A549 (cell line): ENCODE results near the gene SOCS7. TPM values are rescaled to one million over a fixed set of nuclear protein-coding genes. Genes with fewer than 3 reads are reported as not detected.

Experiments used
- ATAC-seq, 2 experiments: fragments of 200-7000 bp in 1 of 2; fragments of >200 bp in 1 of 2; cut with Nextera tagmentation in 1 of 2; cut with Tn5 transposase in 1 of 2; 3 replicates each; pipeline versions ENCODE4 v1.8.0 to v1.9.1; 2018 to 2020; ENCODE audit warnings: mild to moderate bottlenecking in 1 of 2, moderate library complexity in 1 of 2
- CTCF ChIA-PET: fragments of 300-600 bp; sonication (Branson Sonifier 250); formaldehyde crosslinking; extraction: SDS; loops from one replicate; lab custom pipeline; 2021; ENCODE audit warnings: antibody characterized with exemption, inconsistent platforms; lab: Yijun Ruan, JAX
- POLR2A ChIA-PET: fragments of 350-600 bp; formaldehyde crosslinking; extraction: SDS; loops from one replicate; lab custom pipeline; 2021; ENCODE audit warnings: antibody characterized with exemption, inconsistent platforms; lab: Yijun Ruan, JAX
- DNase-seq, 2 experiments: peaks; one replicate each; pipeline versions ENCODE4 v3.0.0 to v3.0.0-alpha.2; 2011 to 2016; ENCODE audit warnings: low read depth in 1 of 2, low spot score in 1 of 2
- FAIRE-seq: peaks from 2 replicates; lab custom pipeline; 2011; peaks lifted over from hg19 to GRCh38; lab: Jason Lieb, UNC
- H3K27ac ChIP-seq, 2 experiments: fragments of >200 bp; sonication (Bioruptor Twin); formaldehyde crosslinking; 3 replicates each; pipeline ENCODE4 v1.5.1; 2016 to 2017
- H3K4me1 ChIP-seq: fragments of >200 bp; sonication (Bioruptor Twin); formaldehyde crosslinking; 3 replicates; pipeline ENCODE4 v1.6.1; 2016
- H3K4me2 ChIP-seq: fragments of >200 bp; sonication (Bioruptor Twin); formaldehyde crosslinking; 3 replicates; pipeline ENCODE4 v1.6.1; 2016
- H3K4me3 ChIP-seq: fragments of >200 bp; sonication (Bioruptor Twin); formaldehyde crosslinking; 3 replicates; pipeline ENCODE4 v1.5.1; 2016
- H3K9me3 ChIP-seq: fragments of >200 bp; sonication (Bioruptor Twin); formaldehyde crosslinking; 3 replicates; pipeline ENCODE4 v1.6.1; 2016
- BHLHE40 ChIP-seq: IDR thresholded peaks from 2 replicates; pipeline ENCODE4 v1.6.1; 2012; ENCODE audit warnings: low read depth, low read length, inconsistent platforms
- CEBPB ChIP-seq, 2 experiments: fragments of >200 bp in 1 of 2; sonication (Bioruptor Twin) in 1 of 2; formaldehyde crosslinking in 1 of 2; IDR thresholded peaks; 2 replicates each; pipeline ENCODE4 v1.6.1; 2012 to 2016
- CHD2 ChIP-seq: fragments of 150-350 bp; IDR thresholded peaks from 2 replicates; pipeline ENCODE4 v1.6.1; 2014; ENCODE audit warnings: low read length; ENCODE audit not compliant: partially characterized antibody
- FOSL2 ChIP-seq, 2 experiments: fragments of 450-650 bp in 1 of 2; fragments of >200 bp in 1 of 2; sonication (Bioruptor Twin) in 1 of 2; formaldehyde crosslinking; IDR thresholded peaks; 2 replicates each; pipeline versions ENCODE4 v1.5.0 to v1.6.1; 2016 to 2020; ENCODE audit warnings: mild to moderate bottlenecking in 1 of 2, moderate library complexity in 1 of 2
- GATA3 ChIP-seq: IDR thresholded peaks from 2 replicates; pipeline ENCODE4 v1.6.1; 2012; ENCODE audit warnings: borderline replicate concordance
- HDAC2 ChIP-seq: fragments of 200-600 bp; sonication (generic); IDR thresholded peaks from 2 replicates; pipeline ENCODE4 v1.6.1; 2016
- HES2 ChIP-seq: fragments of >200 bp; sonication (Bioruptor Twin); formaldehyde crosslinking; IDR thresholded peaks from 2 replicates; pipeline ENCODE4 v1.6.1; 2016
- HEYL ChIP-seq: fragments of 250-450 bp; sonication (Bioruptor Pico); IDR thresholded peaks from 2 replicates; pipeline ENCODE4 v1.8.0; 2021; ENCODE audit warnings: mild to moderate bottlenecking, moderate library complexity
- HOXB13 ChIP-seq: fragments of 250-450 bp; sonication (Bioruptor Pico); IDR thresholded peaks from 2 replicates; pipeline ENCODE4 v1.5.0; 2020; ENCODE audit warnings: low read depth, mild to moderate bottlenecking, moderate library complexity
- MAX ChIP-seq: IDR thresholded peaks from 2 replicates; pipeline ENCODE4 v1.6.1; 2012
- NR3C1 ChIP-seq: fragments of >200 bp; sonication (Bioruptor Twin); formaldehyde crosslinking; IDR thresholded peaks from 3 replicates; pipeline ENCODE4 v1.6.1; 2017
- RCOR1 ChIP-seq: fragments of 150-350 bp; IDR thresholded peaks from 2 replicates; pipeline ENCODE4 v1.6.1; 2014; ENCODE audit warnings: antibody characterized with exemption, low read length, low read depth
- TFCP2L1 ChIP-seq: fragments of 250-450 bp; sonication (Bioruptor Pico); IDR thresholded peaks from 2 replicates; pipeline ENCODE4 v1.5.0; 2021; ENCODE audit warnings: mild to moderate bottlenecking
- TP53 ChIP-seq: fragments of 250-450 bp; sonication (Bioruptor Pico); IDR thresholded peaks from 2 replicates; pipeline ENCODE4 v1.5.0; 2021; ENCODE audit warnings: mild to moderate bottlenecking, moderate library complexity
- USF2 ChIP-seq: fragments of 450-650 bp; IDR thresholded peaks from 2 replicates; pipeline ENCODE4 v1.6.1; 2014; ENCODE audit warnings: antibody characterized with exemption
- ZC3H11A ChIP-seq: fragments of 450-650 bp; IDR thresholded peaks from 2 replicates; pipeline ENCODE4 v1.6.1; 2014; ENCODE audit warnings: antibody characterized with exemption, mild to moderate bottlenecking
- ZFP36 ChIP-seq: fragments of 450-650 bp; IDR thresholded peaks from 2 replicates; pipeline ENCODE4 v1.6.1; 2014; ENCODE audit warnings: borderline replicate concordance; ENCODE audit not compliant: partially characterized antibody
- ZNF302 ChIP-seq: fragments of 250-450 bp; sonication (Bioruptor Pico); IDR thresholded peaks from 2 replicates; pipeline ENCODE4 v1.9.0; 2021; ENCODE audit warnings: inconsistent platforms, mild to moderate bottlenecking, moderate library complexity
- ZSCAN20 ChIP-seq: fragments of 250-450 bp; sonication (Bioruptor Pico); IDR thresholded peaks from 2 replicates; pipeline ENCODE4 v1.8.0; 2022; ENCODE audit warnings: mild to moderate bottlenecking, moderate library complexity
- WGBS: methylation state at CpG from one replicate; pipeline ENCODE4 v1.1.6; 2017; ENCODE audit errors: missing lambda C conversion rate; 5-methylcytosine and 5-hydroxymethylcytosine counted together
- polyA plus RNA-seq, 4 experiments: library from polyadenylated mRNA; depleted of rRNA in 3 of 4; stranded (reverse); fragments of >200 nt; fragmentation: RNase III in 1 of 4; extraction: RNeasy Plus Mini Kit Qiagen cat#74134 plus additional on column Dnase treatment in 1 of 4; gene quantifications; 2 replicates in 3 of 4; 3 replicates in 1 of 4; pipeline ENCODE4 v1.2.3, GENCODE V29; 2011 to 2017
- TF ChIP-seq, protein P1 (sequence below): IDR thresholded peaks from 2 replicates; pipeline ENCODE4 v1.6.1; 2012; ENCODE audit warnings: low read depth, borderline replicate concordance
- TF ChIP-seq, protein P2 (sequence below): fragments of >200 bp; sonication (Bioruptor Twin); formaldehyde crosslinking; IDR thresholded peaks from 3 replicates; pipeline ENCODE4 v1.6.1; 2016

The SOCS7 gene
- polyA plus RNA-seq, 2 of the 4 experiments (the other 2 are of a cell fraction) = 14.4 to 20.6 TPM

DNA sequence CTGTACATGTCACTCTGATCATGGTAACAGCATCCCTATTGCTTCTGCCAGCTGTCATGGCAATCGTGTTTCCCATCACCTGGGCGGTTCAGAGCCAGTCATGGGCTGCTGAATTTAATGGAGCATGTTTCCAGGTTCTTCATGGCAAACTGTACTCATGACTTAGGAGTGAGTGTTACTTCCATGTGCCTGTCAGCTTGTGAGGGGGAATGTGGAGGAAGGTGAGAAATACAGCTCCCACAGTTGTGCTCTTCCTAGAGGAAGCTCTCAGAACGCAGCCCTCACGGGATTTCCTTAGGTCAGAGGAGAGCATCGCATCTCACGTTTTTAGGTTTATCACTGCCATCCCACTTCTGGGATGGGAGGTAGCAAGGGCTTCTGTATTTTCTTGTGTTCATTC lies 48.6 kb downstream of the SOCS7 start:
- Histone ChIP-seq H3K4me2 (no peak overlapping the region), H3K9me3 (no peaks in the 10 kb centered on the region), H3K27ac (no peak overlapping the region), H3K4me1 (no peaks in the 10 kb centered on the region), H3K4me3 (no peak overlapping the region)
- FAIRE-seq (no peak), ATAC-seq (no peak), DNase-seq (no peak)
- no peak for TF ChIP-seq TP53
- TF ChIP-seq RCOR1 = no peak
- TF ChIP-seq ZSCAN20 (CRISPR knock-in tag) = no peak
- POLR2A ChIA-PET = no interaction called here
- CTCF ChIA-PET = interaction anchor here (1.0 to 5.6 kb wide), 7 partner anchors 11 to 109 kb away, joined by 3 to 47 read pairs (median 8); no protein-coding TSS in a partner anchor
- 92% methylated on average over 6 of the region's 6 CpGs for WGBS

- Histone ChIP-seq H3K4me3 (no peak overlapping the region), H3K9me3 (no peaks in the 10 kb centered on the region)
- WGBS = 85% methylated on average over 4 of the region's 4 CpGs
- CTCF ChIA-PET = interaction anchor here (0.5 to 5.6 kb wide), 5 partner anchors 13 to 68 kb away, joined by 3 to 47 read pairs (median 6); no protein-coding TSS in a partner anchor
- no peak for FAIRE-seq
- TF ChIP-seq TP53 = no peak
- TF ChIP-seq CEBPB (IDR thresholded peaks at IDR 0.05) = no peak
- TF ChIP-seq HEYL (CRISPR knock-in tag) = no peak
- no peak for TF ChIP-seq BHLHE40
- no peak for TF ChIP-seq NR3C1
- TF ChIP-seq, protein P1, sequence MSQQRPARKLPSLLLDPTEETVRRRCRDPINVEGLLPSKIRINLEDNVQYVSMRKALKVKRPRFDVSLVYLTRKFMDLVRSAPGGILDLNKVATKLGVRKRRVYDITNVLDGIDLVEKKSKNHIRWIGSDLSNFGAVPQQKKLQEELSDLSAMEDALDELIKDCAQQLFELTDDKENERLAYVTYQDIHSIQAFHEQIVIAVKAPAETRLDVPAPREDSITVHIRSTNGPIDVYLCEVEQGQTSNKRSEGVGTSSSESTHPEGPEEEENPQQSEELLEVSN = no peak
- TF ChIP-seq ZNF302 = no peak
- no peak for TF ChIP-seq GATA3
- TF ChIP-seq USF2 = no peak
- TF ChIP-seq ZFP36 = no peak
- TF ChIP-seq MAX = no peak
- TF ChIP-seq ZC3H11A = no peak
- no peak for TF ChIP-seq HDAC2
- TF ChIP-seq HES2 = no peak
- TF ChIP-seq, all 56 proteins: peak for 0
- ATAC-seq (no peak), DNase-seq (no peak)
- no peak overlapping the region for H3K4me2 ChIP-seq
- POLR2A ChIA-PET = no interaction called here
- no peaks in the 10 kb centered on the region for H3K4me1 ChIP-seq
- H3K27ac ChIP-seq = no peak overlapping the region
These were observed 49.8 kb downstream of the SOCS7 start for GRCh38 chr17:38401459-38401858.

GRCh38 chr17:38402897-38403296 lies 51.3 kb downstream of the SOCS7 start:
- ATAC-seq = peak in 1 of 2 experiments; percentile 36; a peak in 2 of 6 replicates
- FAIRE-seq = no peak
- WGBS = 95% methylated on average over 5 of the region's 5 CpGs
- TF ChIP-seq ZFP36 (no peak), TFCP2L1 (no peak), HOXB13 (CRISPR knock-in tag) (no peak), CHD2 (no peak), CEBPB (IDR thresholded peaks at IDR 0.05) (no peak), FOSL2 (IDR thresholded peaks at IDR 0.05) (no peak), FOSL2 (CRISPR knock-in tag; IDR thresholded peaks at IDR 0.05) (no peak)
- TF ChIP-seq, protein P2, sequence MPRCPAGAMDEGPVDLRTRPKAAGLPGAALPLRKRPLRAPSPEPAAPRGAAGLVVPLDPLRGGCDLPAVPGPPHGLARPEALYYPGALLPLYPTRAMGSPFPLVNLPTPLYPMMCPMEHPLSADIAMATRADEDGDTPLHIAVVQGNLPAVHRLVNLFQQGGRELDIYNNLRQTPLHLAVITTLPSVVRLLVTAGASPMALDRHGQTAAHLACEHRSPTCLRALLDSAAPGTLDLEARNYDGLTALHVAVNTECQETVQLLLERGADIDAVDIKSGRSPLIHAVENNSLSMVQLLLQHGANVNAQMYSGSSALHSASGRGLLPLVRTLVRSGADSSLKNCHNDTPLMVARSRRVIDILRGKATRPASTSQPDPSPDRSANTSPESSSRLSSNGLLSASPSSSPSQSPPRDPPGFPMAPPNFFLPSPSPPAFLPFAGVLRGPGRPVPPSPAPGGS = no peak
- Histone ChIP-seq H3K9me3 (no peaks in the 10 kb centered on the region), H3K4me1 (no peaks in the 10 kb centered on the region), H3K27ac (no peak overlapping the region), H3K4me3 (no peak overlapping the region), H3K4me2 (no peak overlapping the region)
- ChIA-PET CTCF (interaction anchor here (1.0 to 5.6 kb wide), 9 partner anchors 11 to 81 kb away, joined by 3 to 47 read pairs (median 5); no protein-coding TSS in a partner anchor), POLR2A (no interaction called here)
- DNase-seq = no peak
